Hippocampal formation (tissue), 2 donors: Measurements from ENCODE around the gene CLDND2.

Source experiments
- DNase-seq, 2 donors: peaks; one replicate each; lab custom pipeline; 2025; lab: John Stamatoyannopoulos, UW

The CLDND2 gene

GRCh38 chr19:51354742-51355148 lies 14.1 kb downstream of the CLDND2 start:
- peak; percentile 56 to 62 for DNase-seq

GRCh38 chr19:51354103-51354741 lies 14.6 kb downstream of the CLDND2 start:
- no peak for DNase-seq

GRCh38 chr19:51352783-51353360 lies 15.9 kb downstream of the CLDND2 start:
- no peak for DNase-seq

- no peak for DNase-seq
These were observed 17.4 kb downstream of the CLDND2 start for GRCh38 chr19:51351266-51351990.

- no peak for DNase-seq
These were observed 21.4 kb downstream of the CLDND2 start for GRCh38 chr19:51347209-51347928.

GRCh38 chr19:51346742-51347141 lies 22.1 kb downstream of the CLDND2 start:
- no peak for DNase-seq

- no peak for DNase-seq
These were observed 23.7 kb downstream of the CLDND2 start for GRCh38 chr19:51345076-51345620.

- DNase-seq, result no peak
These were observed 25.9 kb downstream of the CLDND2 start for GRCh38 chr19:51342631-51343569.

- DNase-seq, result no peak
These were observed 26.7 kb downstream of the CLDND2 start, which contains the start of gene VSIG10L for GRCh38 chr19:51341976-51342580. Gene VSIG10L (minus strand): TSS chr19:51342139. CDS start chr19:51342124, 15 bp downstream.

GRCh38 chr19:51341066-51341465 lies 27.7 kb downstream of the CLDND2 start:
- DNase-seq, result no peak

- DNase-seq, result peak; percentile 88 to 94
These were observed 28.8 kb downstream of the CLDND2 start for GRCh38 chr19:51339687-51340656.

- DNase-seq, result no peak
These were observed 29.5 kb downstream of the CLDND2 start for GRCh38 chr19:51339313-51339686.

GRCh38 chr19:51338563-51339312 lies 30.1 kb downstream of the CLDND2 start:
- peak; percentile 30 to 63 for DNase-seq

- DNase-seq, result no peak
These were observed 30.8 kb downstream of the CLDND2 start for GRCh38 chr19:51337861-51338562.

GRCh38 chr19:51337141-51337860 lies 31.5 kb downstream of the CLDND2 start:
- DNase-seq, result no peak

GRCh38 chr19:51333836-51334460 lies 34.9 kb downstream of the CLDND2 start:
- no peak for DNase-seq

- no peak for DNase-seq
These were observed 37.1 kb downstream of the CLDND2 start for GRCh38 chr19:51331716-51332115.
